Fibroblast of villous mesenchyme (primary cell): ENCODE results near the gene ZFYVE21. TPM values are rescaled to one million over a fixed set of nuclear protein-coding genes. Genes with fewer than 3 reads are reported as not detected.

Experiments used
- DNase-seq: peaks from one replicate; pipeline ENCODE4 v3.0.0-alpha.2; 2010; ENCODE audit warnings: low read depth
- H3K4me3 ChIP-seq: 2 replicates; pipeline ENCODE4 v1.5.1; 2011; ENCODE audit warnings: low read depth, mild to moderate bottlenecking, low read length
- CTCF ChIP-seq: IDR thresholded peaks from 2 replicates; pipeline ENCODE4 v1.5.1; 2012; ENCODE audit warnings: low read depth, mild to moderate bottlenecking, low read length; ENCODE audit not compliant: insufficient read depth
- total RNA-seq: library from RNA; depleted of rRNA; stranded (reverse); fragments of >200 nt; gene quantifications from 2 replicates; pipeline ENCODE4 v1.2.3, GENCODE V29; 2012

The ZFYVE21 gene
- total RNA-seq, 1 donor = 53.5 TPM

GRCh38 chr14:103711516-103712431 is 3.8 kb upstream of the ZFYVE21 start:
- no peak for TF ChIP-seq CTCF
- no peak for DNase-seq
- H3K4me3 ChIP-seq = no peak overlapping the region

- no peak for TF ChIP-seq CTCF
- no peak overlapping the region for H3K4me3 ChIP-seq
- DNase-seq = no peak
Measured at GRCh38 chr14:103712633-103713247, 2.9 kb upstream of the ZFYVE21 start.

GRCh38 chr14:103713304-103714062 is 2.1 kb upstream of the ZFYVE21 start:
- TF ChIP-seq CTCF = no peak
- no peak overlapping the region for H3K4me3 ChIP-seq
- DNase-seq = no peak

GRCh38 chr14:103714063-103714724 is 1.4 kb upstream of the ZFYVE21 start:
- TF ChIP-seq CTCF = no peak
- DNase-seq = no peak
- peak overlapping the region; percentile 60 for H3K4me3 ChIP-seq

- no peak for DNase-seq
- H3K4me3 ChIP-seq = peak overlapping the region; percentile 73
- no peak for TF ChIP-seq CTCF
Measured at GRCh38 chr14:103716091-103716801, 636 bp downstream of the ZFYVE21 start.
